CD4-positive, alpha-beta T cell (primary cell): Measurements from ENCODE around the gene COG2. TPM values are rescaled to one million over a fixed set of nuclear protein-coding genes. Genes with fewer than 3 reads are reported as not detected.

Experiments
- ATAC-seq: fragments of 200-7000 bp; cut with Tn5 transposase; one replicate; pipeline ENCODE4 v1.10.0; 2022; ENCODE audit warnings: mild to moderate bottlenecking; ENCODE audit not compliant: poor library complexity
- CTCF ChIA-PET: fragments of 350-600 bp; sonication (Branson Sonifier 250); formaldehyde crosslinking; loops from one replicate; lab custom pipeline; 2021; ENCODE audit warnings: antibody characterized with exemption, inconsistent platforms; lab: Charles Lee
- POLR2A ChIA-PET: fragments of 350-600 bp; sonication (Branson Sonifier 250); formaldehyde crosslinking; loops from one replicate; lab custom pipeline; 2021; ENCODE audit warnings: antibody characterized with exemption, inconsistent platforms; lab: Charles Lee
- DNase-seq, 14 experiments: peaks; one replicate each; pipeline ENCODE4 v3.0.0-alpha.2; 2013 to 2020; ENCODE audit warnings: mixed read lengths in 2 of 14
- H3K27ac ChIP-seq, 2 donors: one replicate each; pipeline versions ENCODE4 v1.5.1 to v1.7.0; 2013; ENCODE audit warnings: low read length in 2 of 2, low read depth in 1 of 2, mild to moderate bottlenecking in 1 of 2
- H3K27me3 ChIP-seq, 2 experiments: 1 replicate in 1 of 2; 2 replicates in 1 of 2; pipeline versions ENCODE4 v1.6.1 to v1.7.0; 2013; ENCODE audit warnings: low read length in 2 of 2, control low read depth in 1 of 2, mild to moderate bottlenecking in 1 of 2, moderate library complexity in 1 of 2; ENCODE audit not compliant: insufficient read depth in 2 of 2, control insufficient read depth in 1 of 2
- H3K36me3 ChIP-seq: one replicate; pipeline ENCODE4 v1.6.1; 2013; ENCODE audit warnings: low read length, control low read depth; ENCODE audit not compliant: insufficient read depth
- H3K4me1 ChIP-seq: one replicate; pipeline ENCODE4 v1.6.1; 2013; ENCODE audit warnings: low read length, control low read depth; ENCODE audit not compliant: insufficient read depth
- H3K4me3 ChIP-seq: one replicate; pipeline ENCODE4 v1.5.1; 2013; ENCODE audit warnings: mild to moderate bottlenecking, low read length, moderate library complexity
- H3K9me3 ChIP-seq, 2 experiments: 1 replicate in 1 of 2; 2 replicates in 1 of 2; pipeline versions ENCODE4 v1.6.1 to v1.7.0; 2013; ENCODE audit warnings: low read length in 2 of 2, mild to moderate bottlenecking in 2 of 2, control low read depth in 1 of 2, moderate library complexity in 1 of 2; ENCODE audit not compliant: control insufficient read depth in 1 of 2, insufficient read depth in 1 of 2
- H3K27ac Mint-ChIP-seq: one replicate; pipeline ENCODE4 v1.8.0; 2020; ENCODE audit warnings: mixed read lengths
- H3K27me3 Mint-ChIP-seq: one replicate; pipeline ENCODE4 v1.8.0; 2021; ENCODE audit warnings: mixed read lengths
- H3K36me3 Mint-ChIP-seq: one replicate; pipeline ENCODE4 v1.8.0; 2021; ENCODE audit warnings: low read depth, mixed read lengths
- H3K4me1 Mint-ChIP-seq: one replicate; pipeline ENCODE4 v1.8.0; 2021; ENCODE audit warnings: low read depth, mixed read lengths
- H3K4me3 Mint-ChIP-seq: one replicate; pipeline ENCODE4 v1.8.0; 2020; ENCODE audit warnings: mild to moderate bottlenecking, mixed read lengths
- H3K9me3 Mint-ChIP-seq: one replicate; pipeline ENCODE4 v1.8.0; 2020; ENCODE audit warnings: mixed read lengths
- CTCF ChIP-seq: fragments of 200-600 bp; IDR thresholded peaks from one replicate; pipeline ENCODE4 v1.8.0; 2022; ENCODE audit warnings: antibody characterized with exemption, mild to moderate bottlenecking
- intact Hi-C, 2 experiments: fragments of 100-400 bp; cut with DNase I in 1 of 2; cut with micrococcal nuclease in 1 of 2; formaldehyde crosslinking; loops; one replicate each; pipeline versions ENCODE4 v1.15.1 to v1.9.0; 2023 to 2025; cut with DNase I, micrococcal nuclease
- total RNA-seq, 174 experiments: library from RNA in 2 of 174; stranded (reverse) in 2 of 174; gene quantifications; one replicate each; pipeline ENCODE4 v1.2.3 and lab custom pipeline; 2021 to 2026

COG2 gene
- total RNA-seq, 2 experiments from 2014 or later, result 17.3 to 21.4 TPM

- H3K36me3 Mint-ChIP-seq, result peaks cover 94% of the 10 kb centered on the region
- peaks cover 93% of the 10 kb centered on the region for H3K36me3 ChIP-seq
- H3K4me1 Mint-ChIP-seq, result no peaks in the 10 kb centered on the region
- no peak for TF ChIP-seq CTCF
- H3K27ac Mint-ChIP-seq, result no peak overlapping the region
- H3K27me3 ChIP-seq, result no peaks in the 10 kb centered on the region
- H3K4me1 ChIP-seq, result no peaks in the 10 kb centered on the region
- intact Hi-C loops, result no loop called here
- no peaks in the 10 kb centered on the region for H3K9me3 ChIP-seq
- H3K27me3 Mint-ChIP-seq, result no peaks in the 10 kb centered on the region
- POLR2A ChIA-PET, result no interaction called here
- no peak overlapping the region for H3K4me3 Mint-ChIP-seq
- H3K27ac ChIP-seq, result no peak overlapping the region
- CTCF ChIA-PET, result interaction anchor here (0.7 kb wide), 1 partner anchor 125 kb away, joined by 3 read pairs; no protein-coding TSS in a partner anchor
- H3K4me3 ChIP-seq, result no peak overlapping the region
- ATAC-seq (no peak), DNase-seq (no peak)
- H3K9me3 Mint-ChIP-seq, result no peaks in the 10 kb centered on the region
Measured at GRCh38 chr1:230684146-230684545, 41.9 kb downstream of the COG2 start.

- Mint-ChIP-seq H3K27me3 (no peaks in the 10 kb centered on the region), H3K27ac (no peak overlapping the region), H3K4me1 (no peaks in the 10 kb centered on the region), H3K9me3 (no peaks in the 10 kb centered on the region), H3K4me3 (no peak overlapping the region), H3K36me3 (peaks cover 94% of the 10 kb centered on the region)
- ChIA-PET CTCF (no interaction called here), POLR2A (no interaction called here)
- intact Hi-C loops, result no loop called here
- ATAC-seq (no peak), DNase-seq (no peak)
- TF ChIP-seq CTCF, result no peak
- Histone ChIP-seq H3K4me1 (no peaks in the 10 kb centered on the region), H3K27ac (no peak overlapping the region), H3K9me3 (no peaks in the 10 kb centered on the region), H3K4me3 (no peak overlapping the region), H3K27me3 (no peaks in the 10 kb centered on the region), H3K36me3 (peaks cover 93% of the 10 kb centered on the region)
Measured at GRCh38 chr1:230684998-230685397, 42.7 kb downstream of the COG2 start.

GRCh38 chr1:230686747-230687146 is 44.5 kb downstream of the COG2 start:
- TF ChIP-seq CTCF, result no peak
- H3K27me3 Mint-ChIP-seq, result no peaks in the 10 kb centered on the region
- Histone ChIP-seq H3K4me3 (no peak overlapping the region), H3K27ac (no peak overlapping the region), H3K9me3 (no peaks in the 10 kb centered on the region), H3K36me3 (peaks cover 94% of the 10 kb centered on the region), H3K4me1 (no peaks in the 10 kb centered on the region), H3K27me3 (no peaks in the 10 kb centered on the region)
- ATAC-seq (no peak), DNase-seq (no peak)
- peaks cover 95% of the 10 kb centered on the region for H3K36me3 Mint-ChIP-seq
- intact Hi-C loops, result no loop called here
- no peaks in the 10 kb centered on the region for H3K4me1 Mint-ChIP-seq
- no peaks in the 10 kb centered on the region for H3K9me3 Mint-ChIP-seq
- ChIA-PET POLR2A (no interaction called here), CTCF (no interaction called here)
- H3K4me3 Mint-ChIP-seq, result no peak overlapping the region
- no peak overlapping the region for H3K27ac Mint-ChIP-seq
